GM19452 (cell line): ENCODE data around the gene GRK5.

ENCODE experiments used
- ATAC-seq: cut with Tn5 transposase; IDR thresholded peaks from one replicate; pipeline ENCODE4 v1.9.1; 2021; ENCODE audit not compliant: unreplicated experiment

The GRK5 gene

GRCh38 chr10:119398996-119399395, 191.6 kb downstream of the GRK5 start:
- ATAC-seq = no peak

- no peak for ATAC-seq
These were observed 192.1 kb downstream of the GRK5 start for GRCh38 chr10:119399466-119399865.

- ATAC-seq = no peak
These were observed 194.5 kb downstream of the GRK5 start for GRCh38 chr10:119401671-119402395.

- no peak for ATAC-seq
These were observed 196.6 kb downstream of the GRK5 start for GRCh38 chr10:119403921-119404320.

DNA sequence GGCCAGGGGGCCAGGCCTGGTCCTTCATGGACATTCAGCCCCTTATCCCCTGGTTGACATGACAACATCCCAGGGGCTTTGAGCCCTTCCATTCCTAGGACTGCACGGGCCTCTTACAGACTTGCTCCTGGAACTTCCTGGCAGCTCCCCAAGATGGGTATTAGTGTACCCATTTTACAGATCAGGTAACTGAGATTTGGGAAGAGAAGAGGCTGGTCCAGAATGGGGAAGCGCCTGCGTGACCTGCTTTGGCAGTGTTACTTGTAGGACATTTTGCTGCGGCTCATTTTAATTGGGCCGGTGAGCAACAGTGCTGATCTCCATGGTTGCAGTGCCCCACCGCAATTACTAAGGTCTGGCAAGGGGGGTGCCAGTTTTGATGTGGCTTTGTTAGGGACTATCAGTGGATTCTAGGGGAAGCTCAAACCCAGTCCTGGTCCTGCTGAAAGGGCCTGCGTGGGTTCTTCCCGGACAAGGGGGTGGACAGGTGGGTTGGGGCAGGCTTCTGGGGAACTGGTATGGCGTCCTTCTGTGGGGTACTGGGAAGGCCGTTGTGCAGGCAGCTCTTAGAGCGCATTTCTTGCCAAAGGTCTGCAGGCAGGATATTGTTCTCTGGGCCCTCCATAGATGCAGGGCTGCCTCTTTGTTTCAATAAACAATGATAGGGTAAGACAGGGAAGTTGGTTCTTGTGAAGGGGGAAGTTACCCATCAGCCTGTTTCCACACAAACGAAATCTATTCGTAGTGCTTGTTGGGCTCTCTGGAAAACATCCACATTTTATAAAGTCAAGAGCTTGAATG, 197.5 kb downstream of the GRK5 start:
- ATAC-seq = no peak

DNA sequence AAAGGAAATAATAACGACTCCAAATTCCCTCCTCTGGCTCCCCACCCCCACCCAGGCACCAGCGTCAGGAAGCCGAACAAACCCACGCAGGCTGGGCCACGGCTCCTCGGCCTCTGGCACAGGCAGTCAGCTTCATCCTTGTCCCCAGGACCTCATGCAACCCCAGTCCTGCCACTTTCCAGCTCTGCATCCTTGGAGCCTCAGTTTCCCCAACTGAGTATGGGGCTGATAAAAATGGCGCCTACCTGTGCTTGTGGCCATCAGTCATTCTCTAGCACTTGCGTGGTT, 198.1 kb downstream of the GRK5 start:
- ATAC-seq = no peak

- no peak for ATAC-seq
These were observed 198.8 kb downstream of the GRK5 start for GRCh38 chr10:119406137-119406536.

DNA sequence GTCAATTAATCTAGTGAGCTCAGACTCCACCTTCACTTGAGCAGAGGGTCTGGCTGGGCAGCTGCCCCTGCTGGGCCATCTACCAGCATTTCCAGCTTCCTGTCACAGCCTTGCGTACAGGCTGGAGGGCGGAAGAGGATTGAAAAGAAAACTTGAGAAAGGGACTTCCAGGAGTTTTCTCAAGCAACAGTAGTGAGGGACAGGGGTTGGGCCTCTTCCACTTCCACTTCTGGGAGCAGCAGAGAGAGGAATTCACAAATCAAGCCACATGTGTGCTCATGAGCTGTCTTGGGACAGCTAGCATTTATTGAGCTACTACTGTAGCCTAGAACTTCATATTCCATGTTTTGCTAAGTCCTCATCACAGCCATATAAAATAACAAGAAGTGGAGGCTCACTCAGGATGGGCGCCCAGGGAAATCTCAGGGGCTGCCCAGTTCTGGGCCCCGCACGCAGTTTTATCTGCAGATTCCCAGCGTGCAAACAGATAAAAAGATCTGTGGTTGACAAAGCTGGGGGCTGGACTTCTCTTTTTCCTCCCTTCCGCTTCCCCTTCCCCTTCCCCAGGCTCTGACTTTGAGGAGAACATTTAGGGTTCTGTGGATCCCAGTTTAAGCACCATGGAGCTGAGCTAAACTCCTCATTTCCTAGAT, 199.4 kb downstream of the GRK5 start:
- no peak for ATAC-seq

- ATAC-seq = no peak
These were observed 199.9 kb downstream of the GRK5 start for GRCh38 chr10:119407254-119407777.

- ATAC-seq = no peak
These were observed 200.7 kb downstream of the GRK5 start for GRCh38 chr10:119408072-119408471.

- no peak for ATAC-seq
These were observed 201.6 kb downstream of the GRK5 start for GRCh38 chr10:119408969-119409371.

GRCh38 chr10:119409385-119409784, 202.0 kb downstream of the GRK5 start:
- ATAC-seq = no peak

- no peak for ATAC-seq
These were observed 202.5 kb downstream of the GRK5 start for GRCh38 chr10:119409906-119410305.

- ATAC-seq = no peak
These were observed 203.2 kb downstream of the GRK5 start for GRCh38 chr10:119410361-119411116.

- ATAC-seq = no peak
These were observed 205.1 kb downstream of the GRK5 start for GRCh38 chr10:119412244-119413092.

GRCh38 chr10:119413093-119413453, 205.7 kb downstream of the GRK5 start:
- ATAC-seq = no peak

DNA sequence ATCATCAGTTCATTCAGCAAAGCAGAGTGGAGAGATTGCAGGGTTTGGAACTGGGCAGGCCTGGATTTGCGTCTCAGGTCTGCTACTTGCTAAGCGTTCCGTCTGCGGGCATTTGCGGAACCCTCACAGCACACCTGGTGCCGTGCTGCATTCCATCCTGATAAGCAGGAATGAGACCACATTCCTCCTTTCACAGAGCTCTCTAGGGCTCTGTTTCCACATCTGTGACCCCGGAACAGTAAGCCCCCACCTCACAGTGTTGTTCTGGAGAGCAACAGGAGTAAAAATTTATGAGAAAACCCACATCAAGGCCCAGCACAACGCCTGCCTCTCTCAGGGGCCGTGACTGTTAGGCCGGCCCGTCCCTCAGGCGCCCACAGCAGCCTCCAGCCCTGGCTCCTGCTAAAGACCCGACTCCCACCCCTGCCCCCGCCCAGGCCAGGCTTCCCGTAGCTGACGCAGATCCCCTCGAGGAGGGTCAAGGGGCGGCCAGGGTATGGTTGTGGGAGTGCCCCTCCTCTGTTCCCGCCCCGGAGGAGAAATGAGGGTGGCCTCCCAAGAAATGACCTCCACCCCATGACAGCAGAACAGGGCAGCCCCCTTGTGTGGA, 206.2 kb downstream of the GRK5 start:
- ATAC-seq = no peak

DNA sequence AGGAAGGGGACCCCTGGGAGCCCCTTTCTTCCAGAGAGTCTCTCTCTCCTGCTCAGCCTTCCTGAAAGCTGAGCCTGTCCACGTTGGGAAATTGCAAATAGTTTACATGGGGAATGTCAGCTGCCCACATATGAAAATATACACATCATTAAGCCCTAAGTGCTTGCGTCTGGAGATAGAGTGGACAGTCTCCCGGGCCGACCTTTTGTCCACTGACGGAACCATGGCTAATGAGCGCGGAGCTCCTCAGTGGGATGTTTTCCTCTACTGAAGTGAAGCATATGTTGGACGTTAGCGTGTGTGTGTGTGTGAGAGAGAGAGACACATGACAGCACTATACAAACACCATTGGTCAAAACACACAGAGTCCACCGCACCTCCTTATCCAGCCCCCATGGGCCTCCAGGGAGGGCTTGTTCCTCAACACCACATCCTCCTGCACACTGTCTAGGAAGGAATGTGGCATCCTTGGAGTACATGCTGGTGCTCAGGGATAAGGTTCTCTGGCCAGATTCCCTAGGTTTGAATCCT, 206.8 kb downstream of the GRK5 start:
- no peak for ATAC-seq

GRCh38 chr10:119415121-119415520, 207.8 kb downstream of the GRK5 start:
- ATAC-seq = no peak
